Left lobe of liver (tissue), 2 donors: ENCODE measurements around the gene EFNB2. TPM values are rescaled to one million over a fixed set of nuclear protein-coding genes. Genes with fewer than 3 reads are reported as not detected.

Experiments
- ATAC-seq: fragments of 200-7000 bp; cut with Tn5 transposase; one replicate; pipeline ENCODE4 v1.9.1; 2020; ENCODE audit warnings: mild to moderate bottlenecking, moderate library complexity
- DNase-seq: peaks from one replicate; pipeline ENCODE4 v3.0.0-alpha.2; 2020; ENCODE audit warnings: low spot score
- total RNA-seq: library from RNA; stranded (reverse); gene quantifications from one replicate; pipeline ENCODE4 v1.2.1, GENCODE V29; 2021
- donor health status: DM: no; HTN: no; CAD: no; lungs with moderate emphysema.
- donor health status: DM: no; HTN: yes; CAD: no.

EFNB2 gene
- total RNA-seq, 1 donor from 2014 or later = 4.3 TPM

GRCh38 chr13:106487129-106487528 is 48.3 kb downstream of the EFNB2 start:
- no peak for ATAC-seq

GRCh38 chr13:106486287-106486686 is 49.2 kb downstream of the EFNB2 start:
- DNase-seq = no peak
- ATAC-seq = no peak

More at GRCh38 chr13:106487129-106487528, 48.3 kb downstream of the EFNB2 start:
- no peak for DNase-seq

DNA sequence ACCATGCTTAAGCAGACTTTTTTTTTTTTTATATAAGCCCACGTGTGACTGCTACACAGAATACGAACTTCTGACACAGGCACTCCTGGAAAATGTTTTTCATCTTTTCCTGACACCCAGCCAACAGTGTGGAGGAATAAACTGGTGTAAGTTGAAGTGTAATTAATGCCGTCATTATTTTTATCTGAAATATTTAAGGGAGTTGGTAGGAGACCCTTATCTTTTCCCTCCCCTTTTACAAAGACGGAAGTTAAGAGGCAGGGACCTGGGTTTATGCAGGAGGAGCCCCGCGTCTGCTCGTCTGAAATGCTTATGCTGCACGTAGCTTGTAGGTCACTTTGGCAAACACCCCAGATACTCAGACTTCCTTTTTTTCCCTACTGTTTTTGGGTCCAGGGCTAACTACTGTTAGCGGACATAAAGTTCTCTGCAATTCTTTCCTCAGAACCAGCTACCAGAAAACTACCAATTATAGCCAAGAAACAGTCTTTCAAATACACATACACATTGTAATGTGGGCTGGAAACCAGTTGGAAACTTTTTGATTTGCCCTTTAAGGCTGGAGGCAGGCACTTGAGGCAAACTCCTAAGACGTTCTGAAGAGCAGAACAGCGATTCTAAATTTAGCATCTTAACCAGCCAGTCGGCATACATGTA is 50.8 kb downstream of the EFNB2 start:
- ATAC-seq (peak; percentile 25), DNase-seq (no peak)

DNA sequence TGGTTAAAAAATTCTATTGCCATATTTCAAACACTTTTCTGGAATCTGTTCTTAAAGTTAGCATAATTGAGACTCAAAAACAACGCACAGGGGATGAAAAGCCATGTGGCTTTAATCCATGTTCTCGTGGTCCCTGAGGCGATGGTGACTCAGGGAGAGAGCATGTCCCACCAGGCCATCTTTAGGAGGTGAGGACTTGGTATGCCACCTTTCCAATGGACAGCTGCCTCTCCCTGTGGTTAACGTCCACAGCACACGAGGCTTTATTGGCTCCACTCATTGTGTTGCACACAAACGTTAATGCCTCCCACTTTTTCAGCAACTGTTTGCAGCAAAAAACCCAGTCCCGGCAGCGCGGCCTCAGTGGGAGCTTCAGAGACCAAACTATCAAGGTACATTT is 51.4 kb downstream of the EFNB2 start:
- ATAC-seq (no peak), DNase-seq (no peak)

GRCh38 chr13:106481919-106482318 is 53.5 kb downstream of the EFNB2 start:
- ATAC-seq (no peak), DNase-seq (no peak)

GRCh38 chr13:106480351-106480910 is 55.0 kb downstream of the EFNB2 start:
- DNase-seq (no peak), ATAC-seq (no peak)

- no peak for DNase-seq
- ATAC-seq = no peak
Observed at GRCh38 chr13:106479929-106480328, 55.5 kb downstream of the EFNB2 start.

GRCh38 chr13:106478116-106478515 is 57.3 kb downstream of the EFNB2 start:
- ATAC-seq (no peak), DNase-seq (no peak)

DNA sequence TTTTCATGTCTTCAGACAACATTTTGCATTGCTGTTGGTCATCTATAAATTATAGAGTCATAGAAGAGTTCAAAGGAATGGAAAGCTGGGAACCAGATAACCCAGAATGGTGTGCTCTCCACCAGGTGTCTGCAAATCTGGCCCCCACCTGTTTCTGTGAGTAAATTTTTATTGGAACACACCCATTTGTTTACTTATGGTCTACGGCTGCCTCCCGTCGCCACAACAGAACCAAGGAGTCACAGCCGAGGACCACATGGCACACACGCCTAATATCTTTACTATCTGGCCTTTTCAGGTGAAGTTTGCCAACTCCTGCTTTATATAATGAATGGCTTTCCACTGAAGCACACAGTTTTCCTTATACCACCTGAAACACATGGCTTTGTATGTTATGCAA is 58.2 kb downstream of the EFNB2 start:
- DNase-seq (no peak), ATAC-seq (no peak)

DNA sequence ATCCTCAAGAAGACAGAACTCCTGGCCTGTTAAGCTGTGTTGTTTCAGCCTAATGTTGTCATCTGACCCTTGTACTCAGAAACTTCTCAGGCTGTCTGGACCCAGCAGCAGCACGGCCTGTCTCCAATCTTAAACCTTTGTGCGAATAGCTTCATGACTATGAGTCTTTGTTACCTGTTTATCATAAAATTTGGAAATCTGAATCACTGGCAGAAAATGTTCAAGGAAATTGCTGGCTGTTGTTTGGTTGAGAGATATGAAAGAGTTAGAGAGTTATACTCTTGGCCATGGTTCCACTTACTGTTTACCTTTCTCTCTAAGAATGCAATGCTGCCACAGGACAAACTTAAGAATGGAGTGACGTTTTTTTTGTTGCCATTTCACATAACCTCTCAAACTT is 59.6 kb downstream of the EFNB2 start:
- DNase-seq (no peak), ATAC-seq (no peak)

GRCh38 chr13:106474912-106475311 is 60.5 kb downstream of the EFNB2 start:
- DNase-seq = no peak
- ATAC-seq = no peak

GRCh38 chr13:106473154-106473553 is 62.3 kb downstream of the EFNB2 start:
- no peak for DNase-seq
- no peak for ATAC-seq

- DNase-seq (no peak), ATAC-seq (no peak)
Observed at GRCh38 chr13:106472621-106473020, 62.8 kb downstream of the EFNB2 start.

GRCh38 chr13:106471957-106472543 is 63.4 kb downstream of the EFNB2 start:
- no peak for DNase-seq
- ATAC-seq = peak; percentile 39

GRCh38 chr13:106470576-106470975 is 64.9 kb downstream of the EFNB2 start:
- no peak for DNase-seq
- ATAC-seq = no peak

DNA sequence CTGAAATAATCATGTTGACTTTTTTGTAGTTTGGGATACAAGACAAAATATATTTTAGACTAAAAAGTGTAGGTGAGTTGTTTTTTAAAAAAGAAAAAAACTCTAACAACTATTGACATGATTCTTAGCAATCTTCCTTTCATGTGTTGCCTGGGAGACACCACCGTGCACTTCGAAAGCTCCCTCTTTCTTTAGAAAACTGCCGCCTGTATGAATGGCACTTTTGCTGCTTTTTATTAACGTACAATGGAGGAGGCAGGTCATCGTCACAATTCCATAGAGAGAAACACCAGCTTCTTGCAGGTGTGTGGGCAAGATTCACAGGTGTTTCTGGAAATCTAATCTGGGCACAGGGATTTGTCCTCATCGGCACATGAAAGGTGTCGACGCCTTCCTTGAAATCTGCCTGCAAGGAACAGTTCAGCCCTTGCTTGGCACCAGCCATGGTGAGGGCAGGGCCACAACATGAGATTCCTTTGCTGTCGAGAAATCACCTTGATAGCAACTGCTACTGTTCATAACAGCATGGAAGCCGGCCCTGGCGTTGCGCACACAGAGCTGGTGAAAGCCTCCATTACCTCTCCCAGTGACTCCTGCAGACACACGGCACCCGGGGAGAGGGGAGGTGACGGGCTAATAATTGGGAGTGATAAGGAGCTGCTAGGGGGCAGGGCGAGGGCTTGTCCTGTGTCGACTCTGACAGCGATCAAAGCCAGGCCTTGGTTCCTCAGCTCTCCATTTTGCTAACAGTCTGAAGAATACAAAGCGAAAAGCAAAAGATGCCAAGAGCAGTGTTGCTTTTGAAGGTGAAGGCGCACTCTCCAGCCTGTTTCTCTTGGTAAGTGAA is 66.5 kb downstream of the EFNB2 start:
- DNase-seq = no peak
- ATAC-seq = no peak

- ATAC-seq (no peak), DNase-seq (no peak)
Observed at GRCh38 chr13:106468207-106468606, 67.3 kb downstream of the EFNB2 start.

GRCh38 chr13:106467427-106468122 is 67.9 kb downstream of the EFNB2 start:
- ATAC-seq (no peak), DNase-seq (no peak)

- ATAC-seq = no peak
- DNase-seq = no peak
Observed at GRCh38 chr13:106466691-106467426, 68.6 kb downstream of the EFNB2 start.

DNA sequence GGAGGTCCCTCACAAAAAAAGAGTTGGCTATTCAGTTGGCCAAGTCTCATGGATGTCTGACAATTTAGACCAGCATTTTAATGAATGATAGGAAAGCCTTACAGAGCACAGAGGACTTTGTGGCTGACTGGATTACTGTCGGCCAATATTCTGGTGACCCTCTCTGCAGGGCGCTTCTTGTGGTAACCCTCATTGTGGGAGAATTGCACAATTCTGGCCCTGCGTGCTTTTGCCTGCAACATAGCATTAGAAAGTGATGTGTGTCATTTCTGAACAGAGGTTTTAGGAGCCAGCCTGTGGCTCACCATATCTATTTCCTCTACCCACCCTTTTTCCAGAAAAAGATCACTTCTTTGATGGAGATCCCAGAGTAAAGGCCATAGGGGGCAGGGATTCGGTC is 71.4 kb downstream of the EFNB2 start:
- ATAC-seq = no peak
- DNase-seq = no peak
